HS-27A (cell line): ENCODE results near the gene UROC1.

ENCODE experiments used
- DNase-seq: peaks from one replicate; pipeline ENCODE4 v3.0.0-alpha.2; 2012; ENCODE audit warnings: low read depth, missing footprints

Gene UROC1

DNA sequence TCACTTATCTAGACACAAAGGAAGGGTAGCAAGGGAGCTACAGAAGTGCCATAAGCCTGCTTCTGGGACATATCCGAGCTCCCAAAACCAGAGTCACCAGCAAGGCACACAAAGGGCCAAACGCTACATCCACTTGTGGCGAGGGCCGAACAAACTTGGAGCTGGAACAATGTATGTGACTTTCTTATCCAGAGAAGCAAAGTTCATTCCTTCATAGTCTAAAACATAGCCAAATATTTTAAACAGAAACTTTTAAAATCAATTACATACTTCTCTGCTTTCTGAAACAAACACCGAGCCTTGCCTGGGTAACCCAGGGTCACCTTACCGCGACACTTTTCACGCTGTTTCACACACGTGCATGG lies 57.8 kb downstream of the UROC1 start:
- DNase-seq = no peak

DNA sequence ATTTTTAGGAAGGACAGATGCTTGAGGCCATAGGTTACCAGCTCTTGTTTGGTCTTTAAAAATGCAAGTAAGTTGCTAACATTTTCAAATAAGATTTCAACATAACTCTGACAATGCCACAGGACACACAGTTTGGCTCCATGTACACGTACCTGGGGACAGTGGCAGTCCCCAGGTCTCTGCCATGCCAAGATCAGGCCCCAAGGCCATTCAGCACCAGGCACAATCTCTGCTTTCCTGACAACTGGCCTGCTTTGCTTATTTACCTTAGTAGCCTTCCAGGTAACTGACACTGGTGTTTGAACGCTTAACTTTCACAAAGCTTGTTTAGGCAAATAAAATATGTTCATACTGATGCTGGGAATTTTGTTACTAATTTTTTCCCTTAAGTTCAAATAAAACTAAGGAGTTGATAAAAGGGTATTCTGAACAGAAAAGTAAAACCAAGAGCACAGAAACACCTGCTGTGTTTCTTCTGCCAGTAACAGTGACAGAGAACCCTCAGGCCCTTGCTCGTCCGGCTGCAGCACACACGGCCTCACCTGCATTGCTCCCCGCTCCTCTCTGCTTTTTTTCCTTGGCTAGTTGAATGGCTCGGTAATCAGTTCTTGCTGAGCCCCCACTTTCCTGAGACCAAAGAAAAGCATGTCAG lies 58.3 kb downstream of the UROC1 start:
- DNase-seq = no peak

DNA sequence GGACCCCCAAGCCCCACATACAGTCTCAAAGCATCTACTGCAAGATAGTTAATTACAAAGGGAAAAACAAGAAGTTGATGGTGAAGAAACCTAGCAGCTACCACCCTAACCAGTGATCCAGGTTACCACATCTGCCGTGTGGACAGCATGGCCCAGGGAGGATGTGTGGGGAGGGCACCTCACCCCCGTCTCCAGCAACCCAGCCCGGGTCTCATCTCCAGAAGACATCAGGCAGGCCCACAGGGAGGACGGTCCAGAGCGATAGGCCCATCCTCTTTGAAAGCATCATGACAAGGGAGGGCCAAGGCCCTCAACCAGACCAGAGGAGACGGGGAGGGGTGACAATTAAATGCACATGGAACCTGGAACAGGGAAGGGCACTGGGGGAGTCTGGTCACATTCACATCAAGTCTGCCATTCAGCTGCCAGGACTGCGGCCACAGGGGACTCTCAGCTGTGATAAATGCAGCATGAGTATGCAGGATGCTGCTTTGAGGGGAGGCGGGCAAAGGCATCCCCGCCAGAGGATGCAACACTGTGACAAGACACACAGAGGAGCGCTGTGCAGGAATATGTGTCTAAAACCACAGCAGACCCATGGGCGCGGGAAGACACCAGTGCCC lies 60.7 kb downstream of the UROC1 start:
- DNase-seq = no peak

DNA sequence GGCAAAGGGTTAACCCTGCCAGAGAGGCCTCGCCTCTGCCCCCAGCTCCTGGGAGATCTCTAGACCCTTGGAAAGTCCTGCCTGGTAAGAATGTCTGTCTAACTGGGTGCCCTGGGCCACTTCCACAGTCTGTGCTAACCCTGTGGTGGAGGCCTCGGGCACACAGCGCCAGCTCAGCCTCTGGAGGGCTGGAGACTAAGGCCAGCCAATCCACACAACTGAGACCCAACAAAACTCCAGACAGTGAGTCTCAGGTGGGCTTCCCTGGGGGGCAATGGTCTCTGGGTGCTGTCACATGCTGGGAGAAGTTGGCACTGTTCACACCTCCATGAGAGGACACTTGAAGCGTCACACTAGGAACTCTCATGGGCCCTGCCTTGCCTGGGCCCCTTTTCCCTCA lies 61.4 kb downstream of the UROC1 start:
- DNase-seq = no peak

DNA sequence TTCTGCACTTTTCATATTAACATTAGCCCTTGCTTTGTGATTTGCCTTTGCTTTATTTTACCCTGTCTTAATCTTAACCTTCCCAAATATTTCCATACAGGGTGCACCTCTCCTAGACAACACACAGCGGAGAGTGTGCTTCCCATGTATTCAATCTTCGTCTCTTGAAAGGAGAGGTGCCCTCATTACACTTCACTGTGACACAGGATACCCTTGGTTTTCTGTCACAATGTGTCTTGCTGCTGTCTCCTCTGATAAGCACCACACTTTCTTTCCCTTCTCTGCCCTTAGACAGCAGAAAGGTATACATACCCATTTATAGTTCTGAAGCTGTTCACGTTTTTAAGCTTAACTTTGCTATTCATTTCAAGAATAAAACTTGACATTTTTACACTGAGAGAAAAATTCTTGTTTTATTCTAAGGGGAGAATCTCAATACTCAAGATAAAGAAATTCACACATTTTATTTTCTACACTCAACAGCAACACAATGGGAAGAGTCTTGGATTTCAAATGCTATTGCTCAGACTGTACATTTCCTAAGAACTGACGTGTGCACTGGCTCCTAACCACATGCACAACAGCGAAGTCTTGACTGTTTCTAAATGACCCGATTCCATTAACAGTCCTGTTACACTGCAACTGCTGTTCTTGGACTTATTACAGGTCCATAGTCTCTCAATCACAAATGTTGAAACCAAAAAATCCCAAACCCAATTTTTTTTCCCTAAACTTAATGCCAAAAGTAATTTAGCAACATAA lies 63.0 kb downstream of the UROC1 start:
- DNase-seq = no peak

DNA sequence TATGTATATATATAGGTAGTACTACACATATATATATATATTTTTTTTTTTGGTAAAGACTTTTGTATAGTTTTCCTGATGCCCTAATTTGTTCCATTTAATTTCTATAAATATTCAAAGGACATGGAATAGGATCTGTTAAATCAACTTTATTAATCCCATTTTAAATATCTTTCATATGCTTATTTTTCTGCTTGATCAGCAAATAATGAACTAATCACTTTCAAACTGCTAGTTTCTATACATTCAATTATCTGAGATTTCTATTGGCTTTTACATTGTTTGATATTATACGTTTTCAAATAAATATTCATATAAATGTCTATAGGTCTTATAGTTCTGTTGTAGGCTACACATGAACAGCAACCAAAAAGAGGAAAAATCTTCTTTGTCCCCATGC lies 63.5 kb downstream of the UROC1 start:
- DNase-seq = no peak

DNA sequence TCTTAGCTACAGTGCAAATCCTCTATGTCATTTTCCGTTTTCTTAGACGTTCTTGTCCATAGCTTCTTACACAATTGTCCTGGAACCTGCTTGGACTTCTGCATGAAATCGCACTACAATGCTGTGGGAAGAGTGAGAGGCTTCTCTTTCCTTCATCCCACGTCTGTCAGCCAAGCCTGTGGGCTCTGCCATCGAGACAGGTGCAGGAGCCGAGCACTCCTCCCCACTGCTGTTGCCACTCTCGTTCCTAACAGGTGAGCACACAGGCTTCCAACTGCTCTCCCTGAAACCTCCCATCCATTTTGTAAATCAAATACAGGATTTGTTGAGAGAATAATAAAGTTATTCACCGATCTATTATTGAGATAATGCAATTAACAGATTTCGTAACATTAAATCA lies 65.4 kb downstream of the UROC1 start:
- DNase-seq = no peak

DNA sequence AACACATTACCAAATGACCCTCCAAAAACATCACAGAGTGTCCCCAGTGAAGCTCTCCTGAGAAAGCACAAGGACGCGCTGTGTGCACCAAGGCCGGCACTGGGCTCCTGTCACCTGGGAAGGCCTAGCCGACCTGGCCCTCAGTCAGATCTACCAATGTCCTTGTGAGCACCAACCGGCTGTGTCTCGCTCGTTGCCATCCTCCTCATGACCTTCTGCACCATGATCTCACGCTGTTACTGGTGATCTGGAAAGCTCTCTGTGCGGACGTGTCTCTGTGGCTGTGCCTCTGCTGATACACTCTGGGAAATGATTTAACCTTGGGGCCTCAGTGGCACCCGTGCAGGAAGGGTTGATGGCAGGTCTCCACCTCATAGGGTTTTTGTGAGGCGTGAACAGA lies 66.1 kb downstream of the UROC1 start:
- no peak for DNase-seq

DNA sequence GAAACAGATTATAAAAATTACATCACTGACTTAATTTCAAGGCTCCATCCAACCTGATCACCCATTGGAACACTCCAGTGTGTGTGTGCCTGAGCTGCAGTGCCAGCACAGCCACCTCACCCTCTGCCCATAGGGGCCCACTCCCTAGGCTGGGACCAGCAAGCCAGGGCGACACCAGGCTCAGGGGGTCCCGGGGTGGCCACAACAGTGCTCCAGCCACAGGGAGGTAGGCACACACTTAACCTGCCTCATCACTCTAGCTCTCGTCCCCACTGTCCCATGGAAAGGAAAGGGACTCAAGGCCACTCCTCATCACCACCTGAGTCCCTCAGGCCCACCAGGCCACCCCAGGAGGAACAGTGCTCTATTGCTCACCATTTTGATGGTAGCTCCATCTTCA lies 66.8 kb downstream of the UROC1 start:
- no peak for DNase-seq

DNA sequence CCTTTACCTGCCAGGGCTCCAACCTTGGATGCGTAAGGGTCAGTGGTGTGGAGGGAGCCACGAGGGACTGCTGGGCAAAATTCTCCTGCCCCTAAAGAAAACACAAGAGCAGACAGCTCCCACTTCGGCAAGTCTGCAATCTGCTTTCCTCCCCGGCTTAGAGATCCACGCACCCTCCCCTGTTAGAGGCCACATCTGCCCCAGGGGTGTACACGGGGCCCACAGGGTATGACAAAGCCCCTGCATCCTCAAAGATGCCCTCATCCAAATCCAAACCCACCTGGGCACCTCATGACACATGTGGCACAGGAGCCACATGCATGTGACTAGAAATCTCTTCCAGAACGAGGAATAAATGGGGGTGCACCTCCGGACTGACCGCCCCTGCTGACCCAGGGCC lies 67.4 kb downstream of the UROC1 start:
- DNase-seq = no peak

DNA sequence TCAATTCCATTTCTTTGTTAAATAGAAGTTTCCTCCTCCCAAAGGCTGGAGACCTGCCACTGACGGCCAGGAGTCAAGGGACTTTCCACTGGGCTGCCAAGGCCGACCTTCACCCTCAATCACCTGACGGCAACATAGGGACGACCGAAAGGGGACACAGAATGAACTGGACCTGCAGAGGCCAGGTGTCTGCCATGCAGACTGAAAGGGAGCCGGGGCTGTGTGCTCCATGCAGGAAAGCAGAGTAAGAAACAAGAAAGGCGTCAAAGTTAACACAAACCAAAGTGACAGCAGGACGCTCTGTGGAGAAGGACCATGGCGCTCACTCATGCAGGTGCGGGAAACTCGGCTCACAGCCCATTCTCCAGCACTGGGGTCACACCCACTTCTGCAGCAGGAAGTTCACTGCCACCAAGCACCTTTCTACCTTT lies 67.9 kb downstream of the UROC1 start:
- DNase-seq = no peak

DNA sequence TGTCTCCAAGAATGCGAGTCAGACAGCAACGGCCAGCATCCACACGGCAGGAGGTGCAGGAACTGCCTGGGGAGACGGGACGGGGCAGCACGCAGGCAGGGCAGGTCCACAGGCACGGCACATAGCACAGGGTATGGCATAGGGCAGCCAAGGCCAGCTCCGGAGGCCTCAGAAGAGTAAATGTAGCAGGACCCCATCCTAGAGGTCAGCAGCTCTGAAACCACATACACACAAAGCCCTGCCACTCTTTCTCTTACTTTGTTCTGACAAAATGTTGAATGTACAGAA lies 68.7 kb downstream of the UROC1 start:
- no peak for DNase-seq

DNA sequence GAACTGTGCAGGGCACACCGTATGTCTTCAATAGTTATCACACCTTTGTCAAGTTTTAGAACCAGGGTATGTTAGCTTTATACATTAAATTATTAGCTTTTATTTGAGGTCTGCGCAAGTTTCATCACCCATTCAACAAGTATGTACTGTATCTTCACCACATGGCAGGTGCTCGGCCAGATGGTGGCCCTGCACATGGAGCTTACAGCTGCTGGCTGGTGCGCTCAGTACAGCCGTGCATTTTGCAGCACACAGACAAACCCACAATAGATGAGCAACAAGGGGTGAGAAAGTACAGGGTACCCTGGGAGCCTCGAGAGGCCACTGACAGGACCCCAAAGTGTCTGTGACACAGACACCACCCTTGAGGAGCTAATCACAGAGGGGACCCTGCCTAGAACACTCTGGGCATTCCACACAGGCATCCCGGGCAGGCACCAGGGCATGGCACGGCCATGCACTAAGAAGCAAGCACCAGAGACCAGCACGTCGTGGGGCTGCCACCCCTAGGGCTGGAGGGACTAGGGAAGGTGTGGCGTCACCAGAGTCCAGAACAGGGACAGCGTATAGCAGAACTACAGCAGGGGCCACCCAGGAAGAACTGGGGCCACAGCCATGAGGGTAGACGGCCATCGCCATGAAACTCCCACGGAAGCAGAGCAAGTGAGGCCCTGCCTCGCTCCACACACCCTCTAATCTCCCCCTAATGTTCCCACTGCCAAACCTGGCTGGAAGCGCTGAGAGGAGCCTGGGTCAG lies 69.3 kb downstream of the UROC1 start:
- DNase-seq = no peak

DNA sequence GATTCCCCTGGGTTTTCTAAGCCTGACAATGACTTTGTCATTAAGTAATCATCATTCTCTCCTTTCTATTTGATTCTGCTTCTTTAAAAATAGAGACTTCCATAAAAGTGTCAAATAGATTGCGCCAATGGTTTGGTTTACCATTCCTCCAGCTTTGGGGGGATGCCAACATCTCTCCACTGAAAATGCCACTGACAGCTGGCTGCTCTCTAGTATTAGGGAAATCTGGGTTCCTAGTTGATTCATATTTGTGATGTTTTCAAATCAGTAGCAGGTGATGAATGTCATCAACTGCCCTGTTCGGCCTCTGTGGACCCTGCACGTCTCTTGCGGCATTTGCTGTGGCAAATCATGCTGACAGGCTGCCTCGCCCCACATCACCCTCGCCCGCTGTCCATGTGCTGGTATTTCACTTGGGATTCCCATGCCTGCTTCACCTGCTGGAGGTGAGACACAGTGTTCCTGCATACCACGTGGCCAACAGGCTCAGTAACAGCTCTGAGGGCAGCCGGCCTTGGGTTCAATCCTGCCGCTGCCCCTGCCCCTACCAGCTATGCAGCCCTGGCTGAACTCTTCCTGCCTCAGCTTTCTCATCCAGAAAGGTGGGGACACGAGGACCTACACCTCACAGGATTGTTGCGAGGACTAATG lies 70.0 kb downstream of the UROC1 start:
- no peak for DNase-seq

DNA sequence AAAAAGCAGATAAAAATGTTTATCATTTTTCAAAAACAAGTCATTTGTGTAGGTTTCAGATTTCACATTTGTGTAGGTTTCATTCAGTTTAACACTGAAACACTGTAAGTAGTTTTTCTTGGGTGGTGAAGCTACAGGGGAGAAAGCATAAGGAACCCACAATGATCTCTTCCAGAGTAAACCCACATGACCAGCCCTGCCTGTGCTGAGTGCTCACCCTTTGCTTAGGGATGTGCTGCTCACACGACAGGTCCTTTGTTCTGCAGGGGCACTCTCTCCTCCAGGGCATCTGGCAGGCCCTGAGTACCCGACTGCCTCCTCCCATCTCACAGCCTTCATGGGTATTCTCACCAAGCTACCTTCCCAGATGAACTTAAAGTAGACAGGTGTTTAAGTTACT lies 70.8 kb downstream of the UROC1 start:
- DNase-seq = no peak

DNA sequence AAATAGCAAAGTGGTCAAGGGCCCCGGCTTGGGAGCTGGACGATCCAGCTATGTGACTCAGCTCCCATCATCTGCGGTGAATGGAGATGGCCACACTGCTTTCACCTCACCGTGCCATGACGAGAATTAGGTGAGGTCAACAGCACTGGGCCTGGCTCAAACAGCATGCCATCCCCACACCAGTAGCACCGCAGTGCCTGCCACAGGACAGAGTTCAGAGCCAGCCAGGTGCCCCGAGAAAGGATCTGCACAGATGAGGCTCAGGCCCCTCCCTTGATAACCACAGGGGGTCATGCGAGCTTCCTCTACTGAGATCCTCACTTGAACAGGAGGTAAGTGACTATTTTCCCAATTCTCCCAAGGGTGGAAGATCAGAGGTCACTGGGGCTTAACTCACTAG lies 71.3 kb downstream of the UROC1 start:
- no peak for DNase-seq

DNA sequence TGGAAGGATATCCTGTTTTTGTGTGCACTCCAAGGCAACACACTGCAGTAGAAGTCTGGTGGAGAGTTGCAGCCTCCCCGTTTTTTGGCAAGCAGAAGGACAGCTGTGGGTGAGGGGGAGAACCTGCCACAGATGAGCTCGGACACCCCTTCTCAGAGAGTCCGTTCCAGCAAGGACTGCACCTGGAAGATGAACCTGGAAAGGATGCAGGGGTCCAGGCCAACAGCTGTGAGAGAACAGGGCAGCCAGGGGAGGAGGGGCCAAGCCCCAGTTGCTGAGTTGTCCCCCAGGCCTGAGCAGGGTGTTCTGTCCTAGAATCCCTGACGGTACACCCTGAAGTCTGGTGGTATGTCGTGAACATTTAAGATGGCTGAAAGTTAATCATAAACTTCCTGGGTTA lies 72.1 kb downstream of the UROC1 start:
- DNase-seq = no peak

DNA sequence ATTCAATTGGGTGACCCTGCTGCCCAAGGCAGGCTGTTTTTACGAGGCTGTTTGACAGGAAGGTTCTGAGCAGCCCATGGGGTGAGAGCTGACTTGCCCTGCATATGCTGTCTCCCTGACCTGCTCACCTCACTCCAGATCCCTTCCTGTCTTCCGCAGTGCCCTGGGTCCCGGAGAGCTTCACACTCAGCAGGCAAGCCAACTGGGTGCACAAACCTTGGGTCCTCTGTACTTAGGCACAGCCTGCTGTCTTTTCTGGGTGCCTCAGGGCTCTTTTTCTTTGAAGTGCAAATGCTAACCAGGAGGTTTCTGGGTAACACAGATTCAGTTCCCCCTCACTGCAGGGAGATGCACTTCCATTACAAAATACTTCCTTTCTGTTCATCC lies 74.7 kb downstream of the UROC1 start:
- DNase-seq = no peak

DNA sequence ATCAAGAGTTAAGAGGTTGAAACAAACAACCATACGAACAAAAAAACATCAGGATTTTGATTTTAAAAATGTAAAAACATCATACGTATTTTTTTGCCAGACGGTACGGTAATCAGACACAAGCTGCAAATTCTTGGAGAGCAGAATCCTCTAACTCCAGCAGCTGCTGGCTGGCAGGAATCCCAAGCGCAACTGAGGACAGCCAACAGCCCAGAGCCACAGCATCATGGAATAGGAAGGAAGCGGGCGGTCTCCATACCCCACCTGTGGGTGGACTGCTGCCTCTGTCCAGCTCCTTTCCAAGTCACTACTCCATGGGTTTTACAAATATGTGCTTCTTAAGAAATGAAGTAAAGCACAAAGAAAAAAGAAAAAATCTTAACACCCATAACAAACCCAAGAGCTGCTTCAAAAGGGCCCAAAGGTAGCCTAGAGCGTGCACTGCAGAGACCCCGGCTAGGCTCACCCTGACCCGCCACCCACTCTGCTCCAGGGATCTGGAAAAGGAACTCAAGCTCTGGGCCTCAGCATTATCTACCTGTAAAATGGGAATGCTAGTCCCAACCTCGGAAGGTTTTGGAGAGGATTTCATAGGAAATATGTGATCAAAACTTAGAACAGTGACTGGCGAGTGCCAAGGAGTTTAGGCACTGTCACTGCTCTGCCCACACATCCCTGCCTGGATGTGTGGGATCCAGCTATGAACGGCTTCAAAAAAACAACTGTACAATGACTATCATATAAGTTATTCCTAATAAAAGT lies 75.3 kb downstream of the UROC1 start:
- no peak for DNase-seq

DNA sequence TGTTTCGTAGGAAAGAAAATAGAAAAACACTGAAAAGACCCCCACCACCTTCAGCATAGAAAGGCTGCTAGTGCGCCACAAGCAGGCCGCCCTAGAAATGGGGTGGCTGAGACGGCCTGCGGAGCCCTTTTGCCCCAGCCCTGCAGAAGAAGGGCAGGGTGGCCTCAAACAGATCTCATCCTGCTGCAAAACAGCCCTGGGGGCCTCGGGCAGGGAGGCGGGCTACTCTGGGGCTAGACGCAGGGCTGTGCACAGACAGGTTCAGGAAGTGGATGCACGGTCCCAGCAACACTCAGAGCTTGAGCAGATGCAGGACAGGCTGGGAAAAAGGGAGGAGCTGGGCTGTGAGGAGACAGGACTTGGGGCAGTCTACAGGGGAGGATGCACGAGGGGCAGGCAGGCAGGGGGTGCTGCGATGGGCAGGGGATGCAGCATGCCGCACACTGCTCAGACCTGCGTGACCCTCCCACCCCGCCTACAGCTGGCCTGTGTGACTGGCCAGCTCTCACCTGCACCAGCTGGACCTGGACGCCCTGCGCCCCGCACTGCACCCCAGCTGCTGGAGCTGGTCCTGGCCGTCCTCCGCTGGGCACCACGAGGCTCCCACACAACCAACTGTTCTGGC lies 76.2 kb downstream of the UROC1 start:
- DNase-seq = no peak

DNA sequence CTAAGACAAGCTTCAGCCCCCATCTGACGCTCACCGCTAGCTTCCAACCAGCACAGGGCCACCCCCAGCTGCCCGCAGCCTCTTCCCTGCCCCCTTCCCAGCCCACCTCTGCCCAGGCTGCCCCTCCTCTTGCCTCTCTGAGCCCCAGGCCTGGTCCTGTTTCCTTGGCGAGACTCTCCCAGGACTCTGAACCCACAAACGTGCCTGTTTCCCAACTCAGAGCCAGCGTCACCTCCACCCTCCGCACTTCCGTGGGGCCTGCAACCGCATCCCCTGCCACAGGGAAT lies 76.9 kb downstream of the UROC1 start:
- no peak for DNase-seq
